KMS-11 (cell line): ENCODE measurements around the gene PPP2R5E.

ENCODE experiments used
- H2AFZ ChIP-seq: fragments of 200-600 bp; sonication (generic); 2 replicates; pipeline ENCODE4 v1.6.1; 2016; ENCODE audit warnings: antibody characterized with exemption, mixed run types, low read depth
- H3K27ac ChIP-seq: fragments of 200-600 bp; sonication (generic); 2 replicates; pipeline ENCODE4 v1.6.1; 2016; ENCODE audit warnings: mild to moderate bottlenecking, mixed run types
- H3K27me3 ChIP-seq: fragments of 200-600 bp; sonication (generic); 2 replicates; pipeline ENCODE4 v1.6.1; 2017; ENCODE audit warnings: mild to moderate bottlenecking, low read depth, mixed run types, moderate library complexity; ENCODE audit not compliant: insufficient read depth
- H3K36me3 ChIP-seq: fragments of 200-600 bp; sonication (generic); 2 replicates; pipeline ENCODE4 v1.6.1; 2017; ENCODE audit warnings: mild to moderate bottlenecking, mixed run types; ENCODE audit not compliant: insufficient read depth
- H3K4me1 ChIP-seq: fragments of 200-600 bp; sonication (generic); 2 replicates; pipeline ENCODE4 v1.6.1; 2016; ENCODE audit warnings: mild to moderate bottlenecking, low read depth, mixed run types; ENCODE audit not compliant: poor library complexity, severe bottlenecking
- H3K4me2 ChIP-seq: fragments of 200-600 bp; sonication (generic); 2 replicates; pipeline ENCODE4 v1.7.0; 2016; ENCODE audit warnings: mild to moderate bottlenecking, mixed run types
- H3K4me3 ChIP-seq: fragments of 200-600 bp; sonication (generic); IDR thresholded peaks from 2 replicates; pipeline ENCODE4 v1.6.1; 2017; ENCODE audit warnings: low read depth, low read length, mixed read lengths; ENCODE audit not compliant: insufficient read depth
- H3K79me2 ChIP-seq: fragments of 200-600 bp; sonication (generic); 2 replicates; pipeline ENCODE4 v1.6.1; 2016; ENCODE audit warnings: low read depth, mixed run types; ENCODE audit not compliant: insufficient read depth
- H3K9ac ChIP-seq: fragments of 200-600 bp; sonication (generic); 2 replicates; pipeline ENCODE4 v1.6.1; 2016; ENCODE audit warnings: mild to moderate bottlenecking, mixed run types
- H4K20me1 ChIP-seq: fragments of 200-600 bp; sonication (generic); 2 replicates; pipeline ENCODE4 v1.6.1; 2016; ENCODE audit warnings: mild to moderate bottlenecking, mixed run types; ENCODE audit not compliant: insufficient read depth
- CTCF ChIP-seq: fragments of 200-600 bp; sonication (generic); conservative IDR thresholded peaks from 2 replicates; pipeline ENCODE4 v1.6.1; 2017; ENCODE audit warnings: low read depth, mild to moderate bottlenecking, antibody characterized with exemption, low read length, moderate library complexity, mixed read lengths

The PPP2R5E gene

DNA sequence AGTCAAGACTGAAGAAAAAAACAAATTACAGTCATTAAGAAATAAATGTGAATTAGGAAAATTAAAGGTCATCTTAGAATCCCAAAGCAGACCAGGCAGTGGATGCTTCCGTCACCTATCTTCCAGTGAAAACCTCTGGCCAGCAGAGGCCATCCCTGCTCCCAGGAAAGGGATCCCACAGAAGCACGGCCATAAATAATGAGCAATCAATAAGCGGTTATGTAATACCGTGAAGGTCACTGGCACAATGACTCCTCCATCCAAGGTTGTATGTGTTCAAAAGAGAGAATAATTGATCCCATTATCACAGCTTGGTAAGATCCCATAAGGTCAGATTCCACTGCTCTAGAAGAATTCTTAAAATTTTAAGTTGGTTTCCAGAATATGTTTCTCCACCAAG is 85.7 kb downstream of the PPP2R5E start:
- no peak overlapping the region for H3K9ac ChIP-seq
- no peak overlapping the region for H3K27ac ChIP-seq
- no peaks in the 10 kb centered on the region for H3K36me3 ChIP-seq
- no peaks in the 10 kb centered on the region for H3K79me2 ChIP-seq
- no peak overlapping the region for H3K4me2 ChIP-seq
- H3K27me3 ChIP-seq, result no peaks in the 10 kb centered on the region
- TF ChIP-seq CTCF, result no peak
- 0 out of 2 replicates have a peak, but pooled peaks cover 12% of the 10 kb centered on the region for H4K20me1 ChIP-seq
- no peak overlapping the region for H2AFZ ChIP-seq
- H3K4me1 ChIP-seq, result peaks cover 26% of the 10 kb centered on the region
- H3K4me3 ChIP-seq, result no peak overlapping the region

- H3K27me3 ChIP-seq, result no peaks in the 10 kb centered on the region
- 0 out of 2 replicates have a peak, but pooled peaks cover 12% of the 10 kb centered on the region for H4K20me1 ChIP-seq
- H3K79me2 ChIP-seq, result no peaks in the 10 kb centered on the region; the same call in 1 of the 2 replicates
- TF ChIP-seq CTCF, result no peak
- no peak overlapping the region for H3K9ac ChIP-seq
- peak overlapping the region; percentile 42 for H3K4me2 ChIP-seq
- H3K4me3 ChIP-seq, result no peak overlapping the region
- no peak overlapping the region for H2AFZ ChIP-seq
- no peaks in the 10 kb centered on the region for H3K36me3 ChIP-seq
- H3K27ac ChIP-seq, result peak overlapping the region; percentile 43; the same call in 1 of the 2 replicates
- H3K4me1 ChIP-seq, result peaks cover 26% of the 10 kb centered on the region
Measured at GRCh38 chr14:63454863-63455622, 88.1 kb downstream of the PPP2R5E start.

DNA sequence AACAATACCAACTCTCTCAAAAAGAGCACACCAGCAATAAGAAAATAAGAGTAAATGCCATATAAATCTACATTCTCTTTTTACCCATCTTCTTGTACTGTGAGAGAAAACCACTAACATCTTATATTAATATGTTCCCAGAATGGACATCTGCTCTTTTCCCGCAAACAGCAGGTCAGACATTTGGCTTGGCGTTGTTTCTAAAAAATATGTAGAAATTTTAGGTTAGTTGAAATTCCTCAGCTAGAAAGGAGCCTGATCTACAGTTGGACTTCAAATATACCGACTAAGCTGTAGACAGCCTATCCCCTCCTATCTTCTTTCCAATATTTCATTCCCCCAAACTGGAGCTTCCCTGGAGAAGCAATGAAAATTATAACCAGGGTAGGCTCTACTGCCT is 88.7 kb downstream of the PPP2R5E start:
- Histone ChIP-seq H3K9ac (no peak overlapping the region), H3K36me3 (no peaks in the 10 kb centered on the region), H3K4me2 (peak overlapping the region; percentile 42; the same call in 1 of the 2 replicates), H2AFZ (no peak overlapping the region), H4K20me1 (0 out of 2 replicates have a peak, but pooled peaks cover 12% of the 10 kb centered on the region), H3K4me3 (no peak overlapping the region), H3K27me3 (no peaks in the 10 kb centered on the region), H3K79me2 (no peaks in the 10 kb centered on the region; the same call in 1 of the 2 replicates), H3K27ac (peak overlapping the region; percentile 43; the same call in 1 of the 2 replicates), H3K4me1 (peaks cover 26% of the 10 kb centered on the region)
- TF ChIP-seq CTCF, result no peak

GRCh38 chr14:63453443-63453936 is 89.7 kb downstream of the PPP2R5E start:
- H3K79me2 ChIP-seq, result no peaks in the 10 kb centered on the region; the same call in 1 of the 2 replicates
- no peak overlapping the region for H3K27ac ChIP-seq
- H4K20me1 ChIP-seq, result 0 out of 2 replicates have a peak, but pooled peaks cover 12% of the 10 kb centered on the region

More at GRCh38 chr14:63453443-63453936, 89.7 kb downstream of the PPP2R5E start:
- Histone ChIP-seq H3K36me3 (no peaks in the 10 kb centered on the region), H3K4me3 (no peak overlapping the region), H3K9ac (no peak overlapping the region), H2AFZ (no peak overlapping the region), H3K27me3 (no peaks in the 10 kb centered on the region), H3K4me1 (peaks cover 26% of the 10 kb centered on the region), H3K4me2 (no peak overlapping the region)
- TF ChIP-seq CTCF, result no peak
